Measurements from ENCODE around the gene SRI.

The SRI gene
- 29.5 to 51.5 (median 37.0) reads per million in 17 experiments for total RNA-seq

- peak; percentile 93 to 97 (median 96) for DNase-seq
Measured at GRCh38 chr7:88219781-88220747, at the start of gene SRI. TSS of gene SRI (minus strand) at chr7:88220038. CDS start at chr7:88220026, 12 bp downstream.

GRCh38 chr7:88269586-88269985, 49.7 kb upstream of the SRI start:
- peak; percentile 21 to 70 (median 46) for DNase-seq

GRCh38 chr7:88268858-88269257, 49.0 kb upstream of the SRI start:
- DNase-seq, result peak; percentile 66 to 91 (median 81)

GRCh38 chr7:88268051-88268450, 48.2 kb upstream of the SRI start:
- DNase-seq, result peak; percentile 5 to 62 (median 32)

- DNase-seq, result no peak
Measured at GRCh38 chr7:88267421-88267820, 47.6 kb upstream of the SRI start.

- DNase-seq, result peak; percentile 60 to 83 (median 66)
Measured at GRCh38 chr7:88264987-88265386, 45.1 kb upstream of the SRI start.

- no peak for DNase-seq
Measured at GRCh38 chr7:88262562-88262961, 42.7 kb upstream of the SRI start.

- no peak for DNase-seq
Measured at GRCh38 chr7:88260719-88261118, 40.9 kb upstream of the SRI start.

- no peak for DNase-seq
Measured at GRCh38 chr7:88259656-88260380, 40.0 kb upstream of the SRI start.

- DNase-seq, result peak in 3 of 4 experiments; percentile 14 to 53 (median 45)
Measured at GRCh38 chr7:88258296-88258695, 38.5 kb upstream of the SRI start.

GRCh38 chr7:88256906-88257305, 37.1 kb upstream of the SRI start:
- peak in 2 of 4 experiments; percentile 26 to 36 for DNase-seq

- DNase-seq, result no peak
Measured at GRCh38 chr7:88254721-88255424, 35.0 kb upstream of the SRI start.

GRCh38 chr7:88253640-88254039, 33.8 kb upstream of the SRI start:
- DNase-seq, result no peak

GRCh38 chr7:88244258-88244657, 24.4 kb upstream of the SRI start:
- DNase-seq, result no peak

- DNase-seq, result peak; percentile 37 to 75 (median 56)
Measured at GRCh38 chr7:88243345-88243909, 23.6 kb upstream of the SRI start.

- DNase-seq, result no peak
Measured at GRCh38 chr7:88239852-88240251, 20.0 kb upstream of the SRI start.

- DNase-seq, result no peak
Measured at GRCh38 chr7:88233828-88234227, 14.0 kb upstream of the SRI start.

GRCh38 chr7:88230646-88231045, 10.8 kb upstream of the SRI start:
- DNase-seq, result no peak

GRCh38 chr7:88229302-88229995, 9.6 kb upstream of the SRI start:
- no peak for DNase-seq

- peak in 3 of 4 experiments; percentile 19 to 74 (median 53) for DNase-seq
Measured at GRCh38 chr7:88226886-88227516, 7.2 kb upstream of the SRI start.

- no peak for DNase-seq
Measured at GRCh38 chr7:88226201-88226600, 6.4 kb upstream of the SRI start.

Data from suppressor macrophage (primary cell).